NCI-H345 treated with DMSO at 0.1 percent for 48 hours (cell line): ENCODE data around the gene KAT2B.

Experiments used
- DNase-seq: peaks from one replicate; lab custom pipeline; 2025; ENCODE audit not compliant: unreplicated experiment; lab: John Stamatoyannopoulos, UW

The KAT2B gene

GRCh38 chr3:20142517-20142916 is 102.3 kb downstream of the KAT2B start:
- no peak for DNase-seq

DNA sequence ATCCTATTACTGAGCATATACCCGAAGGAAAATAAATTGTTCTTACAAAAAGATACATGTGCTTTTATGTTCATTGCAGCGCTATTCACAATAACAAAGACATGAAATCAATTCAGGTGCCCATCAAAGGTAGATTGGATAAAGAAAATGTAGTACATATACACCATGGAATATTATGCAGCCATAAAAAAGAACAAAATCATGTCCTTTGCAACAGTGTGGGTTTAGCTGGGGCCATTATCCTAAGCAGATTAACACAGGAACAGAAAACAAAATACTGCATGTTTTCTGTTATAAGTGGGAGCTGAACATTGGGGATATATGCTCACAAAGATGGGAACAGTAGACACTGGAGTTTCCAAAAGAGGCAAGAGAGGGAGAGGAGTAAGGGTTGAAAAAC is 103.3 kb downstream of the KAT2B start:
- no peak for DNase-seq

DNA sequence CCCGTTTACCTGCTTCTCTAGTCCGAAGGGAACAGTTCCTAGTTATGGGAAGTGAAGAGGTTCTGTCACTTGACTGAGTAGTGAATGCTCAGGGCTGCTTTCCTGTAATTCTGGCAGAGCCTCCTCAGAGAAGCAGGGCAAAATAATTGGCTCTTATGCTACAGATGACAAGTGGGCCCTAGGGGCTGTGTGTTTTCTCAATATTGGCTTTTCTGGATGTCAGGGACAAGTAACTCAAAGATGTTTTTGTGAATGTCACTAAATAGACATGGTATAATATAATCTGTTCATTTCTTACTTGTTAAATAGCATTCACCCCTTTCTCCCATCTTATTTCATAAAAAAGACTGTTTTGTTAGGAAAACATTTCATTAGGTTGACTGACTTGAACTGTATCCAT is 105.6 kb downstream of the KAT2B start:
- no peak for DNase-seq

DNA sequence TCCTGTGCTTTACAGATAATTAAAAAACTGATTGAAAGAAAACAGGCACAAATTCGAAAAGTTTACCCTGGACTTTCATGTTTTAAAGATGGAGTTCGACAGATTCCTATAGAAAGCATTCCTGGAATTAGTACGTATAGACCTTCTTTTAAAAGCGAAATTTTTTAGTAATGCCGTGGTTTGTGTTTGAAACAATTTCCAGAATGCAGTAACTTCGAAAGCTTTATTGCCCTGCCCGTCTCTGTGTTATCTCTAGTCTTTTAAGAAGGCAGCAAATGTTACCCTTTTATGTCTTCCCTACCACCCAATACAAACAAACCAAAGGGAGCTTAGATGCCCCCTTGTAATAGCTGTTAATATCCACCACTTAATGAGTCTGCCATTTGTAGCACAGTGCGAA is 106.1 kb downstream of the KAT2B start:
- DNase-seq = no peak

GRCh38 chr3:20147361-20147760 is 107.1 kb downstream of the KAT2B start:
- DNase-seq = no peak

GRCh38 chr3:20148466-20148865 is 108.2 kb downstream of the KAT2B start:
- DNase-seq = no peak

DNA sequence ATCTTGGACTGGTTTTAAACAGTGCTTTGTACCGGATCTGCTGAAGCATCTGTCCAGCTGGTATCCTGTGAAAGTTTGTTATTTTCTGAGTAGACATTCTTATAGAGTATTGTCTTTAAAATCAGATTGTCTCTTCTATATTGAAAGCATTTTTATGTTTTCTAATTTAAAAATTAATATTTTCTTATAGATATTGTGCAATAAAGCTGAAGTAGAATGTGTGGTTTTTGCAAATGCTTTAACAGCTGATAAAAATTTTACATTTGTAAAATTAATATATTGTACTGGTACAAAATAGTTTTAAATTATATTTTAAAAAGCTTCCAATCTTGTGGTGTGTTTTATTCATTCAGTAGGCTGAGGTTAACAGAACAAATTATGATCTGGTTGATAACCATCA is 113.8 kb downstream of the KAT2B start:
- no peak for DNase-seq

GRCh38 chr3:20154928-20155327 is 114.7 kb downstream of the KAT2B start:
- no peak for DNase-seq

- DNase-seq = no peak
Measured at GRCh38 chr3:20160230-20160629, 120.0 kb downstream of the KAT2B start.

DNA sequence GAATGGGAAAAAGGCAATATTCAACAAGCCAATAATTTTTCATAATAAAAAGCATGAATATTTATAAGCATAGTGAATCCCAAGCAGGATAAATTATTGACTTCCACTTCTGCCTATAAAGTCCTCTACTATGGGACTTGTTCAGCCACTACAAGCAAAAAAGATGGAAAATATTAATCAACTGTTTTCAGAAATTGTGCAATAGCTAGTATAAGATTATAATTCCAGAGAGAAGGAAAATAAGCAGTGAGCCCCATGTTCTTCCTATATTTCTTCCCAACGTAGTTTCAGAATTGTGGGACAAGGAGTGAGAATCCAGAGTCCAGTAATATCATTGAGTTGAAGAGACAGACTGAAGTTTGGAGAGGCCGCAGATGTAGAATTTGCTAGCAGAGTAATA is 121.5 kb downstream of the KAT2B start:
- DNase-seq = no peak

DNA sequence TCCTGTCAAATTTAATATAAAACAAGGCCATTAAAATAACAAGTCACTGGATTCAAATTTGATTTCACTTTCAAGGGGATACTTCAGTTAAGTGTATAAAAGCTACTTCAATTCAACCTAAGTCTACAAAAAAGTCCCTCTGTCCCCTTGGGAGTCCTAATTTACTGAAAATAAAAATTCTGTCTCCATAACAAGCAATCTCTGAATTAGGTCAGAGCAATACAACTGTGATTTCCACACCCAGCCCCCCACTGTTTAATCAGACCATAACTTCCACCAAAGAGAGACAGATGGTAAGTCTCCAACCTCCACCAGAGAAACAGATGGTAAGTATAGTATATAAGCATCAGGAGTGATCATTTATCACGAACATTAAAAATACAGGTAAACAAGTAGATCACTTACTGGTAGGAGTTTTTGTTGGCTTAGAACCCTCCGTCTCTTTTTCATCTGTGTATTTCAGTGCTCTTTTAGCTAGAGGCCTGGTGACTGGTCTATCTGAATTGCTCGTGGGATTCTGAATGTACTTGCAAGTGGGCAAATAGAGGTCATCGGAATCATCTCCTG is 133.7 kb downstream of the KAT2B start:
- no peak for DNase-seq

DNA sequence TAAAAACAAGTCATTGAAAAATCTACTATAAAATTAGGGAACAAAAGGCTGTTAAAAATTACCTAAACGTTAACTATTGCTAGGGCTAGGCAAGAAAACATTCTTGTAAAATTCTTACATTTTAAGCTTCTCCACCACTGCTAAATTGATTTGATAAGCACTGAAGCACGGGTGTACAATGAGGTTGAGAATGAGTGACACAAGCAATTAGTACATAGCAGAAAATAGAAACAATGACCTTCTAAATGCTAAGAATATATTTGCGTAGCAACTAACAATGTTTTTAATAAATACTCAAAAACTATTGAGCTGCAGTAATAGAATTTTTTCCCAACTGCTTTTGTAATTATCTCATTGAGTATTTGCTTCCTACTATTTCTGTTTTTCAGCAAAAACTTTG is 141.0 kb downstream of the KAT2B start:
- DNase-seq = no peak

DNA sequence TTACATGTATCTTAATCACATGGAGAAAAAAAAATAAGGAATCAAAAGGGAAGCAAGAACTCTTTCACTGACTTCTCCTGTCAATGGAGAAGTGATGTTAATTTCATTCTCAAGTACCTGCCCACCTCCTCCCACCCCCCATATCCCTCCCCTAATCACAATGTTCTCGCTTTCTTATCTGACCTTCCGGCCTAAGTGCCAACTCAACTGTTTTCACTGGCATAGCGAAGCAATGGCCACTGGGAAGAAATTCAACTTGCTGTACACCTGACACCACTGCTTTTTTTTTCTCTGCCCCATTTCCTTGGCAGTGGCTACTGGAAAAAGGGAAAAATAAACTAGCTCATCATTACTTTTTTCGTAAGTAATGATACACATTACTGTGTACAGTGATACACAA is 142.0 kb downstream of the KAT2B start:
- DNase-seq = no peak

GRCh38 chr3:20185331-20185678 is 145.1 kb downstream of the KAT2B start:
- DNase-seq = no peak

DNA sequence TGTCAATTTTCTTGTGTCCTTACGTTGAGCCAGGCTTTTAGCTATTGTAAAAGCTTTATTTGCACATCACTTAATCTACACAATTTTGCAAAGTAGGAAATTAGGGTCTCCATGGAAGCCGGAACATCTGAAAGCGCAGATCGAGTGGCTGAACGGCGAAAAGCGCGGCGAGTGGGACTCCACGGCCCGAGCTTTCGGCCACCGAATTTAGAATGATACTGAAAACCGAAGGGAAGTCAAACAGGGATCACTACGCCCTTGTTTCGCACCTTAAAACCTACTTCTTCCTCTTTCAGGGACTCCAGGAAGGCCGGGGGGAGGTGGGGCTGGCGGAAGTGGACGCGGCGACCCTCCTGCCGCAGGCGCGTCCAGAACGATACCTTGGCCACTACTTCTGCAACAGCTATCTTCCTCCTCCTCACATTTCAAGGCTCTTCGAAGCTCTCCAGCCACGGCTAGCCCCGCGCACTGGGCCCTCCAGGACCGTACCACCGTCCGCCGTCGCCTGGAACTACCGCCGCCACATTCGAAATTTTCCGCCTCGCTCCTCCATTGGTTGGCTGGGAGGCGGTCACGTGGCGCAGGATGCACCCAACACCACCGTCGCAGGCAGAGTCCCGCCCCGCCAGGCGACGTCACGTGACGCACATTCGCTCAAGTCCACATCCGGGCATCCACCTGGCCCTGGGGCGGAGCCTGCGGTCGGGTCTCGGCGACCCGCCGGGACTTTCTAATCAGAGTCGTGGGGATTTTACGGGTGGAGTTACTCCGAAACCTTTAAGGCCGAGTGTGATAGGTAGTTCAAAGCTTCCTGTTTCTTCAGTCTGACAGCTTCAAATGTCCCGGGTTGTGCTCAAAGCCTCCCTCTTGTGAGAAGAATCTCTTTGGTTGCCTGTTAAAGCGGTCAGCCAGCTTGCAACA is 145.7 kb downstream of the KAT2B start, which contains the start of gene SGO1:
TSS of gene SGO1 (minus strand) at position 528 of the 921 bp plus-strand sequence. CDS start 2,179 bp downstream, outside the sequence.
- DNase-seq = peak; percentile 79

- DNase-seq = no peak
Measured at GRCh38 chr3:20186600-20187004, 146.4 kb downstream of the KAT2B start.

- no peak for DNase-seq
Measured at GRCh38 chr3:20190991-20191390, 150.7 kb downstream of the KAT2B start.

- no peak for DNase-seq
Measured at GRCh38 chr3:20194793-20195460, 154.7 kb downstream of the KAT2B start.

- DNase-seq = no peak
Measured at GRCh38 chr3:20197775-20198174, 157.5 kb downstream of the KAT2B start.

DNA sequence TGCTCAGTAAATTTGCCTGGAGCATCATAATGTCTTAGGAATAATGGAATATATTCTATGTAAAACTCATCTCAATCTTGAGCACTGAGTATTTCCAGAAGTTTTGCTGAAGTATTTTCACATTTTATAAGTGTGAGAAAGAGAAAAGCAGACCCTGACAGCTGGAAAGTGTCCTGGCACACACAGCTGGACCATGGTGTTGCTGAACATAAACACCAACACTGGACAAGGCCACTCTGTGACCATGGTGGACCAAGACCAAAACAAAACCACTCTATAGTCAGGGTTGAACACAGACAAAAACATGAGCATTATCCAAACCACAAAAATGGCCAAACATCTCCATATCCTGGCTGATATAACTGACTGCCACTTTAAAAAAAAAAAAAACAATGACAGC is 160.9 kb downstream of the KAT2B start:
- no peak for DNase-seq
